Measurements from ENCODE around the gene CCDC88A.
"Not testable (repeated sequence)": the region's sequence is repeated elsewhere in the genome, so short reads cannot be mapped to it uniquely, and the experiment has no call there.

DNA sequence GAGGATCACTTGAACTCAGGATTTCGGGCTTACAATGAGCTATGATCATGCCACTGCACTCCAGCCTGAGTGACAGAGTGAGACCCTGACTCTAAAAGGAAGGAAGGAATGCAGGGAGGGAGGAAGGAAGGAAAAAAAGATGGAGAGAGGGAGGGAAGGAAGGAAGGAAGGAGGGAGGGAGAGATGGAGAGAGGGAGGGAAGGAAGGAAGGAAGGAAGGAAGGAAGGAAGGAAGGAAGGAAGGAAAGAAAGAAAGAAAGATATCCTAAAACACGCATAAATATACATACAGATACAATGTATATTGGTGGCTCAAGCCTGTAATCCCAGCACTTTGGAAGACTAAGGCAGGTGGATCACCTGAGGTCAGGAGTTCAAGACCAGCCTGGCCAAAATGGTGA lies 145.3 kb downstream of the CCDC88A start:
- TF ChIP-seq CTCF, POLR2A (IDR thresholded peaks at IDR 0.05): not testable (repeated sequence)

Data from body of pancreas (tissue), 4 donors.